Suppressor macrophage treated with lipopolysaccharide for 4 hours (primary cell): ENCODE data around the gene DENND1A.
A peak's percentile ranks its signal among the peaks of the same experiment; 100 is the strongest.

Experiments used
- DNase-seq: peaks from one replicate; pipeline ENCODE4 v3.0.0-alpha.2; 2020

The DENND1A gene

GRCh38 chr9:123375469-123376132 is 554.3 kb downstream of the DENND1A start:
- DNase-seq, result peak; percentile 16

DNA sequence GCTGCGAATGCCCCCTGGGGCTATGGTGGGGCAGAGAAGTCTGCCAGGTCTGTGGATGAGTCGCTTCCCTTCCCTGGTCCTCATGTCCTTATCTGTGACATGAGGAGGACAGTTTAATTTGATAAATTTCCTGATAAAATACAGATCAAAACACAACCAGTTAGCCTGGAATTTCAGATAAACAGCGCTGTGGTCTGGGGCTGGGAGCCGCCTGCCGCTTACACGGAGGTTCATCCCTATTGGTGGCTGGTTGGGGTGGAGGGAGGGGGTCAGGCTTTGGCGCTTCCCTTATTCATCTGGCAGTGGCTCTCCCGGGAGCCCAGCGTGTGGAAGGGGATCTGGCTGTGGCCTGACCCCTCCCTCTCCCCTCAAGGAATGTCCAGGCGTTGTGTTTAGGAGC is 556.0 kb downstream of the DENND1A start:
- DNase-seq, result no peak

GRCh38 chr9:123373447-123373923 is 556.4 kb downstream of the DENND1A start:
- no peak for DNase-seq

DNA sequence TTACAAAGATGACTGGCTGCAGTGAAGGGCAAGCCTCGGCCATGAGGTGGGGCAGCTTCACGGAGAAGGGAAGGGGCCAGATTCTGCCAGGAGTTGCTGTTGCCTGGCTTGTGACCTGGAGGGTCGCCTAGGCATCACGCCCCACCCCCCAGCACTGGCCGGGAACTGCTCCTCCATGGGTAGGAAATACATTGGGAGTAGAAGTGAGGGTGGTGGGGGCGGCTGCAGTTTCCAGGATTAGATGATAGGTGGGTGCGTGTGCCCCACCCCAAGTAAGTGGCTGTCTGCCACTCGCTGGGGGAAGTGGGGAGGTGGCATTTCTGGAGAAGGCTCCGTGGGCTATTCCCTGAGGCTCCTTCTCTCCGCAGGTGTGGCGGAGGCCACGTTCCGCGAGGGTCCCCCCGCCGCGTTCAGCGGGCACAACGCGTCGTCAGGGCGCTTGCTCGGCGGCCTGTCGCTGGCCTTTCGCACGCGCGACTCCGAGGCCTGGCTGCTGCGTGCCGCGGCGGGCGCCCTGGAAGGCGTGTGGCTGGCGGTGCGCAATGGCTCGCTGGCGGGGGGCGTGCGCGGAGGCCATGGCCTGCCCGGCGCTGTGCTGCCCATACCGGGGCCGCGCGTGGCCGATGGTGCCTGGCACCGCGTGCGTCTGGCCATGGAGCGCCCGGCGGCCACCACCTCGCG is 557.0 kb downstream of the DENND1A start:
- DNase-seq, result no peak

GRCh38 chr9:123371805-123372590 is 557.9 kb downstream of the DENND1A start:
- DNase-seq, result no peak

- DNase-seq, result no peak
Measured at GRCh38 chr9:123371228-123371584, 558.7 kb downstream of the DENND1A start.

DNA sequence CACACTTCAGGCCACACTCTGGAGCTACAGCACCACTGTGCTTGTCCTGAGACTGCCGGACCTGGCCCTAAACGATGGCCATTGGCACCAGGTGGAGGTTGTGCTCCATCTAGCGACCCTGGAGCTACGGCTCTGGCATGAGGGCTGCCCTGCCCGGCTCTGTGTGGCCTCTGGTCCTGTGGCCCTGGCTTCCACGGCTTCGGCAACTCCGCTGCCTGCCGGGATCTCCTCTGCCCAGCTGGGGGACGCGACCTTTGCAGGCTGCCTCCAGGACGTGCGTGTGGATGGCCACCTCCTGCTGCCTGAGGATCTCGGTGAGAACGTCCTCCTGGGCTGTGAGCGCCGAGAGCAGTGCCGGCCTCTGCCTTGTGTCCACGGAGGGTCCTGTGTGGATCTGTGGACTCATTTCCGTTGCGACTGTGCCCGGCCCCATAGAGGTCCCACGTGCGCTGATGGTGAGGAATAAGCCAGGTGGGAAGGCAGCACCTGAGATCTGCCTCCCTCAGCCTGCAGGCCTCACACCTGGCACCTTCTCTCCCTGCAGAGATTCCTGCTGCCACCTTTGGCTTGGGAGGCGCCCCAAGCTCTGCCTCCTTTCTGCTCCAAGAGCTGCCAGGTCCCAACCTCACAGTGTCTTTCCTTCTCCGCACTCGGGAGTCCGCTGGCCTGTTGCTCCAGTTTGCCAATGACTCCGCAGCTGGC is 559.2 kb downstream of the DENND1A start:
- DNase-seq, result no peak

DNA sequence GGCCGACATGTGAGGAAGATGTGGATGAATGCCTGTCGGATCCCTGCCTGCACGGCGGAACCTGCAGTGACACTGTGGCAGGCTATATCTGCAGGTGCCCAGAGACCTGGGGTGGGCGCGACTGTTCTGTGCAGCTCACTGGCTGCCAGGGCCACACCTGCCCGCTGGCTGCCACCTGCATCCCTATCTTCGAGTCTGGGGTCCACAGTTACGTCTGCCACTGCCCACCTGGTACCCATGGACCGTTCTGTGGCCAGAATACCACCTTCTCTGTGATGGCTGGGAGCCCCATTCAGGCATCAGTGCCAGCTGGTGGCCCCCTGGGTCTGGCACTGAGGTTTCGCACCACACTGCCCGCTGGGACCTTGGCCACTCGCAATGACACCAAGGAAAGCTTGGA is 559.8 kb downstream of the DENND1A start:
- no peak for DNase-seq

DNA sequence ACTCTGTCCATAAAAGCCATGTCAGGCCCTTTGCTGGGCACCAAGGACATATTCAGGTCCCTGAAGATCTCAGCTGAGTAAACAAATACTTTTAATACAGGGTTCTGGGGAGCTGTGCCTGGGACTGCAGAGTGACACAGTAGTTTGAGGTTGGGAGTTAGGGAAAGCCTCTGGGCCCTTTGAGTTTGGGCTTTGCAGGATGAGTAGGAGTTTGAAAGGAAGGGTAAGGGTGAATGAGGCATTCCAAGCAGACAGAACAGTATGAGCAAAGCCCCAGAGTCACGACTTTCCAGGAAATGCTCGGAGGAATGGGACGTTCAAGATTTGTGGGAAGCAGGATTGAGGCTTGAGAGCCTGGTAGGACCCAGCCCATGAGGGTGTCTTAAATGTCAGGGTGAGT is 560.6 kb downstream of the DENND1A start:
- DNase-seq, result no peak

DNA sequence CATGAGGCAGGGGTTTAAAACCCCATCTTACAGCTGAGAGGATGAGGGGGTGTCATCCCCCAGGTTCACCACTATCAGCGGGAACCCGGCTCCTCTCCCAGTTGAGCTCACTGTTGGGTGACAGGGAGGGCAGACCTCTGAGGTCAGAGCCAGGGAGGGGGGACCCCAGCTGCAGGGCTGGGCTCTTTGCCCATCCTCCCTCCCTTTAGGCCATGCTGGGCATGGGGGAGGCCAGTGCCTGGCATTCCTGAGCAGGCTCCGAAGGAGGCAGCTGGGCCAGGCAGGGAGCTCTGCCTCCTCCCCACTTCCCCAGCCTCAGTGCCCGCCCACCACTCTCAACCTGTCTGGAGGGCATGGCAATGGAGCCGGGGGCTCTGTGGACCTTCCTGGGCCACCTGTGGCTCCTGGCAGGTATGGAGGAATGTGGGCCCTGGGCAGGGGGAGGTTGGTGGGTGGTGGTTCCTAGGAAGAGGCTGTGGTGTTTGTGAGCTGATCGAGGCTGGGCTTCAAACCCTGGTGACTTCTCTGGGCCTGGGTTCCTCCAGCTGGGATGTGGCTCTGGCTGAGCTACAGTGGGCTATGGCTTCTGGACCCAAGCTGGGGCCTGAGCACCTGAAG is 561.3 kb downstream of the DENND1A start:
- no peak for DNase-seq

DNA sequence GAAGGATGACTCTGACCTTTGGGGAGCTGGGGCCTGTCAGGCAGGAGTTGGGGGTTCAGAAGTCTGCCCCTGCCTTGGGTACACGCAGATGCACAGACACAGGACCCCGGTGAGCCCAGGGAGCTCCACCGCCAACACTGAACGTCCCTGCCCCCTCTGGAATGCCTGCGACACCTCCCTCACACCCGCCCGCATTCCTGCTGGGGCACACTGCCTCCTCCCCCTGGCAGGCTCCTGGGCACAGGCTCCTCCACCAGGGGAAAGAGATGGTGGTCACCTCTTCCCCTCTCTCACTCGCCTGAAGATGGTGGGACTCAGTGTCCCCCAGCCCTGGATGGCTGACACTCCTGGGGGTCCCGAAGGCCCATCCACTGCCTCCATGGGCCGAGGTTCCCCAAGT is 561.9 kb downstream of the DENND1A start:
- DNase-seq, result no peak

DNA sequence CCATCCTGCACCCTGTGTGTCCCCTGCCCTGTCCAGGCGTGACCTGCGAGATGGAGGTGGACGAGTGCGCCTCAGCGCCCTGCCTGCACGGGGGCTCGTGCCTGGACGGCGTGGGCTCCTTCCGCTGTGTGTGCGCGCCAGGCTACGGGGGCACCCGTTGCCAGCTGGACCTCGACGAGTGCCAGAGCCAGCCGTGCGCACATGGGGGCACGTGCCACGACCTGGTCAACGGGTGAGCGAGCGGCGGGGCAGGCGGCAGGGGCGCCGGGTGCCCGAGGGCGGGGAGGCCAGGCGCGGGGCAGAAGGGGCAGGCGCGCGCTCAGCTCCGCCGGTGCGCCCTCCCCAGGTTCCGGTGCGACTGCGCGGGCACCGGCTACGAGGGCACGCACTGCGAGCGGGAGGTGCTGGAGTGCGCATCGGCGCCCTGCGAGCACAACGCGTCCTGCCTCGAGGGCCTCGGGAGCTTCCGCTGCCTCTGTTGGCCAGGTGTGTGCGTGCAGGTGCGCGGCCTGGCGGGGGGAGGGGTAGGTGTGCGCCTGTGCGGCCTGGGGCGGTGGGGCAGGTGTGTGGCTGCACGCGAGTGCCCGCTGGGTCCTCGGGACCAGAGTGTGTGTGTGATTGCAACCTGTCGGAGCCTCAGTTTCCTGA is 563.9 kb downstream of the DENND1A start:
- no peak for DNase-seq

DNA sequence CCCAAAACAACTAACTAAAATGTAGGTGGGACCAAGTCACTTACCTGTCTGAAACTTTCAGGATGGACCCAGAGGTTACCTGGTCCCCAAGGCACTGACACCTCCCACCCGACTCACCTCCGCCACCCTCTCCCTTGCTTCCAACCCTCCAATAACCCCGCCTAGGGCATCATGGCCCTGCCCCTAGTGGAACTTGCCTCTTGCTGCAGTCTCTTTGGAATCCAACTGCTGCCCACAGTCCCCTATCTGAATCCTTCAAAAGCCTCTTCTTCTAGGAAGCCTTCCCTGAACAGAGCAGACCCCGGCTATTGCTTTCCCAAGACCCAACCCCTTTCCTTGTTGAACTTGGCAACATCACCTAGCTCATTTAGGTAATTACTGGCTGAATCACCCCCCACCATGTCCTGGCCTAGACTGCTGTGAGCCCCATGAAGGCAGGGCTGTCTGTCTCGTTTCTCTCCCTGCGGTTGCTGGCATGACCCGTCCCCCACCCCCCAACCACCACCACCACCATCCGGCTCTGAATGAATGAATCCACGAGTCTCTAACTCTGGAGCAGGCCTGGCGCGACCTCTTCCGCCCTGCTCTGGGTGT is 564.5 kb downstream of the DENND1A start:
- no peak for DNase-seq

DNA sequence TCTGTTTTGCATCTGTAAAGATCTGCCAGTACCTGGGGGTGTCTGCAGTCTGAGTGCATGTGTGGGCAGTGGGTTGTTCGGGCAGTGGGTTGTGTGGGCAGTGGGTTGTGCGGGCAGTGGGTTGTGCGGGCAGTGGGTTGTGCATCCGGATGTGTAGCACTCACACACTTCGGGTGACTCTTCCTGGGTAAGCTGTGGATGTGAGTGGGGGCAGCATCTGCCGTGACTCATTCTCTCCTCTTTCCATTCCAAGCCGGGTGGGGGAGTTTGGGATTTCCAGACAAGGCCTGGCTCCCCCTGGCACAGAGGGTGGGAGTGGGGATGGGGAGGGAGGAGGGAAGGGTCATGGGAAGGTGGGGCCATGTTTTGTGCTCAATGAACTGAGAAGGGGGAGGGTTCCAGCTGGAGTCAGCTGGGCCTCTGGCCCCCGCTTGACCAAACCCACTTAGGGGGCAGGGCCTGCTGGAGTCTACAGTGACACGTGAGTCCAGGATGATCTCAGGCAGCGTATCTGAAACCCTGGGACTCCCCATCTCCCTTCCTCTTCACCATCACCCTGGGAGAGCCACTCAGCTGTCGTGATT is 565.6 kb downstream of the DENND1A start:
- DNase-seq, result peak; percentile 22

GRCh38 chr9:123362856-123363255 is 567.1 kb downstream of the DENND1A start:
- no peak for DNase-seq

GRCh38 chr9:123361731-123362510 is 568.0 kb downstream of the DENND1A start:
- no peak for DNase-seq

GRCh38 chr9:123361086-123361730 is 568.7 kb downstream of the DENND1A start:
- no peak for DNase-seq

DNA sequence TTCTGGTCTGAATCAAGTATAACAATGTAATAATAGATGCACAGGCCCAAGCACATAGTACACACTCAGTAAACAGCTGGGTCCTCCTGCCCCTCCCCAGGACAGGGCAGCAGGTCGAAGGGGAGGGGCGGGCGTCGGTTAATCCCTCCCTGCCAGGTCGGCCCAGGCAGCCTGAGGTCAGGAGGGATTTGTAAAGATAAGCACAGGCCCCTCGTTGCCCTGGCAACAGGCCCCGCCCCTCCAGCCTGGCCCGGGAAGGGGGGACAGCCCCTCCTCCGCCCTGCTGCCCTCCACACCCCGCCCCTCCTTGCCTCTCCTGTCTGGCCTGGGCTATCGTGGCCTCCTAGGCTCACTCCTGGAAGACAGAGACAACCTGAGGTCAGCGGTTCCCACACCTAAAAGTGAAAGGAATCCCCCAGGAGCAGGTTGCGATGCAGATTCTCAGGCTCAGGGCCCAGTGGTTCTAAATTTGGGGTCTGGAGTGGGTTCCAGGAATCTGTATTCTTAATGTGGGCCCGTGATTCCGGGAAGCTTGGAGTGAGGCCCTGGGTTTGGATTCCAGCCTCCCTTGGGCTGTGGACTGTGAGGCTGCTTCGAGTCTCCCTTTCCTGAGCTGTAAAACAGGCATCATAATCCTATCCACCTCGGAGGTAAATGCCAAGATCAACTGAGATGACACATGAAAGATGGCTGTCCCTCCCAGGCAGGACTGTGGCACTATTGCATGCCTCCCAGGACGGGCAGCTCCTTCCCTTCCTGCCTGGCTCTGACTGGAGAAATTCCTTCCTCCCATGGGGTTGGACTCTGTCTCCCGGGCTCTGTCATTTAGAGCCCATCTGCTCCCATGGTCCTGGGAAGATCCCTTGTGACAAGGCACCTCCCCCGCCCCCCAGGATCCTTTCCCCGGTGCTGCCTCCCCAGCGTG is 569.5 kb downstream of the DENND1A start:
- no peak for DNase-seq

DNA sequence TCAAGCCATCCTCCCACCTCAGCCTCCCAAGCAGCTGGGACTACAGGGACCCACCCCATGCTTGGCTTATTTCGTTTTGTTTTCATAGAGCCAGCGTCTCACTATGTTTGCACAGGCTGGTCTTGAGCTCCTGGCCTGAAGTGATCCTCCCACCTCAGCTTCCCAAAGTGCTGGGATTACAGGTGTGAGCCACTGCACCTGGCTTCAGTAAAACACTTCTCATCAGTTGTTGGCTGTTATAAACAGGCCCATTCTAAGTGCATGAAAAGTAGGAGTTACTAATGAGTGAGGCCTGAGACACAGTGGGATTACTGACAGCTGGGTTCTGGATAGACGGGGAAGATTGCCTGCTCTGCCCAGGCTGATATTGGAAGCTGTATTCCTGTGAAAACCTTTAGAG is 570.4 kb downstream of the DENND1A start:
- DNase-seq, result no peak
